ENCODE results near the gene PPP2R2C.

DNA sequence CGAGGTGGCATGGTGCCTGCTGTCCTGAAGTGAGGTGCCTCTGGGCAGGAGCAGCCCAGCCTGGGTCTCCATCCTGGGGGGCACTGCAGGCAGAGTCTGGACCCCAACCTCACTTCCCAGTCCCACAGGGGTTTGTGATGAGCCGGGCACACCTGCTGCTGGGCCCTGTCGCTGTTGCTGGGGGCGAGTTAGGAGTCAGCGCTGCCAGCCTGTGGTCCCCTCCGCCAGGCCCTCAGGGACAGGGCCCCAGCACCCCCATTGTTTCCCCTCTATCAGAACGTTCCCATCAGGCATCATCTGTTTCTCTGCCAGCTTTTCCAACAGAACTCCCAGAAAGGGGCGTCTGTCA lies 179.3 kb downstream of the PPP2R2C start:
- TF ChIP-seq EZH2 (IDR thresholded peaks at IDR 0.05; ENCODE audit: low read length): no peak
- TF ChIP-seq, protein P1, sequence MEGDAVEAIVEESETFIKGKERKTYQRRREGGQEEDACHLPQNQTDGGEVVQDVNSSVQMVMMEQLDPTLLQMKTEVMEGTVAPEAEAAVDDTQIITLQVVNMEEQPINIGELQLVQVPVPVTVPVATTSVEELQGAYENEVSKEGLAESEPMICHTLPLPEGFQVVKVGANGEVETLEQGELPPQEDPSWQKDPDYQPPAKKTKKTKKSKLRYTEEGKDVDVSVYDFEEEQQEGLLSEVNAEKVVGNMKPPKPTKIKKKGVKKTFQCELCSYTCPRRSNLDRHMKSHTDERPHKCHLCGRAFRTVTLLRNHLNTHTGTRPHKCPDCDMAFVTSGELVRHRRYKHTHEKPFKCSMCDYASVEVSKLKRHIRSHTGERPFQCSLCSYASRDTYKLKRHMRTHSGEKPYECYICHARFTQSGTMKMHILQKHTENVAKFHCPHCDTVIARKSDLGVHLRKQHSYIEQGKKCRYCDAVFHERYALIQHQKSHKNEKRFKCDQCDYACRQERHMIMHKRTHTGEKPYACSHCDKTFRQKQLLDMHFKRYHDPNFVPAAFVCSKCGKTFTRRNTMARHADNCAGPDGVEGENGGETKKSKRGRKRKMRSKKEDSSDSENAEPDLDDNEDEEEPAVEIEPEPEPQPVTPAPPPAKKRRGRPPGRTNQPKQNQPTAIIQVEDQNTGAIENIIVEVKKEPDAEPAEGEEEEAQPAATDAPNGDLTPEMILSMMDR (optimal IDR thresholded peaks at IDR 0.05 in 1 of 3, IDR thresholded peaks at IDR 0.05 in 1 of 3, conservative IDR thresholded peaks at IDR 0.05 in 1 of 3; ENCODE audit: extremely low read depth in 1 of 3, insufficient read depth in 2 of 3, low read length in 3 of 3): no peak
